OCI-LY3 (cell line): ENCODE measurements around the gene ABCC9.
"Not testable (repeated sequence)": the region's sequence is repeated elsewhere in the genome, so short reads cannot be mapped to it uniquely, and the experiment has no call there.

Experiments
- H2AFZ ChIP-seq: fragments of 200-600, 300-600 bp; shearing (Covaris generic); 2 replicates; pipeline ENCODE4 v1.6.0; 2014; ENCODE audit warnings: antibody characterized with exemption, low read depth, low read length
- H3K27ac ChIP-seq: fragments of 200-600, 300-600 bp; sonication (generic); 2 replicates; pipeline ENCODE4 v1.5.1; 2014; ENCODE audit warnings: mild to moderate bottlenecking, low read length, moderate library complexity, mixed read lengths
- H3K27me3 ChIP-seq: fragments of 200-600, 300-600 bp; sonication (generic); 2 replicates; pipeline ENCODE4 v1.6.1; 2014; ENCODE audit warnings: low read depth, low read length, mixed read lengths
- H3K36me3 ChIP-seq: fragments of 200-600, 300-600 bp; sonication (generic); replicated peaks from 2 replicates; pipeline ENCODE3; 2014; ENCODE audit warnings: low read depth, low read length, mixed read lengths
- H3K4me1 ChIP-seq: fragments of 300-600, 200-600 bp; sonication (generic); 2 replicates; pipeline ENCODE4 v1.6.1; 2014; ENCODE audit warnings: low read length, mixed read lengths
- H3K4me2 ChIP-seq: fragments of 200-600, 300-600 bp; sonication (generic); 2 replicates; pipeline ENCODE4 v1.6.1; 2014; ENCODE audit warnings: low read length, mixed read lengths
- H3K4me3 ChIP-seq: fragments of 300-600, 200-600 bp; sonication (generic); 2 replicates; pipeline ENCODE4 v1.5.1; 2014; ENCODE audit warnings: antibody characterized with exemption, mild to moderate bottlenecking, low read length, moderate library complexity
- H3K79me2 ChIP-seq: fragments of 300-600, 200-600 bp; shearing (Covaris generic); 2 replicates; pipeline ENCODE4 v1.6.1; 2014; ENCODE audit warnings: mild to moderate bottlenecking, low read length, mixed read lengths
- H3K9ac ChIP-seq: fragments of 300-600, 200-600 bp; shearing (Covaris generic); 2 replicates; pipeline ENCODE4 v1.6.0; 2014; ENCODE audit warnings: mild to moderate bottlenecking, low read length, moderate library complexity
- H3K9me3 ChIP-seq: fragments of 200-600, 300-600 bp; shearing (Covaris generic); 2 replicates; pipeline ENCODE4 v1.6.1; 2014; ENCODE audit warnings: low read length, mixed read lengths; ENCODE audit not compliant: insufficient read depth
- H4K20me1 ChIP-seq: fragments of 200-600, 300-600 bp; sonication (generic); 2 replicates; pipeline ENCODE4 v1.6.1; 2016; ENCODE audit warnings: low read length, mixed read lengths; ENCODE audit not compliant: insufficient read depth
- EZH2phosphoT487 ChIP-seq: fragments of 200-600 bp; shearing (Covaris generic); IDR thresholded peaks from 2 replicates; pipeline ENCODE4 v1.6.1; 2018; ENCODE audit warnings: antibody characterized with exemption, mixed run types, low read depth
- TF ChIP-seq, protein P1 (sequence below): fragments of 200-600, 300-600 bp; sonication (generic); IDR thresholded peaks from 2 replicates; pipeline ENCODE4 v1.5.1; 2014; ENCODE audit warnings: antibody characterized with exemption, low read length, low read depth

Gene ABCC9

DNA sequence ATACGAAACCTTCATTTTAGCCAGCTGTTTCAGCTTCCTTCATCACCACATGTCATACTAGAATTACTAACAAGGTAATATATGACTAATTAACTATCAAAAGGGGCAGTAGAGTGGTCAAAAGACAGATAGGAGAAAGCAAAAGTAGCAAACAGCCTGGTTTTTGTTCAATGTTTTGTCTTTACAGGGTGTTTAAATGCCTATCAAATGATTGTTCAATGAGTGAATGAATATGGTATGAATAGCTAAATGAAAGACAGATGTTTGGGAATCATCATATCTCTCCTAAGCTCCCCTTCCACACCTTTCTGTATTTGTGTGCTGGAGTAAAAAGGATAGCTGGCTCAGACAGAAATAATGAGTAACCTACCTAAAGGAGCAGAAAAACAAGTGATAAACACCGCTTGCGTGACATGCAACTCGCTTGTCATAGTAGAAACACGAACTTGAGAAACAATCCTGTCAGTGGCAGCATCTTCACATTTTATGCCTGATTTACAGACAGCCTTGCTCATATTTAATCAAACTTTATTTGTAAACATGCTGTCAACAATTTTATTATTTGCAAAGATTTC, 34.2 kb downstream of the ABCC9 start:
- Histone ChIP-seq H2AFZ (no peak overlapping the region), H3K4me3 (no peak overlapping the region), H4K20me1 (no peaks in the 10 kb centered on the region), H3K27me3 (no peaks in the 10 kb centered on the region), H3K4me1 (peaks cover 11% of the 10 kb centered on the region), H3K9me3 (no peaks in the 10 kb centered on the region), H3K9ac (no peak overlapping the region), H3K79me2 (no peaks in the 10 kb centered on the region), H3K27ac (no peak overlapping the region), H3K4me2 (peak overlapping the region; percentile 4), H3K36me3 (no peaks in the 10 kb centered on the region)
- TF ChIP-seq, protein P1, sequence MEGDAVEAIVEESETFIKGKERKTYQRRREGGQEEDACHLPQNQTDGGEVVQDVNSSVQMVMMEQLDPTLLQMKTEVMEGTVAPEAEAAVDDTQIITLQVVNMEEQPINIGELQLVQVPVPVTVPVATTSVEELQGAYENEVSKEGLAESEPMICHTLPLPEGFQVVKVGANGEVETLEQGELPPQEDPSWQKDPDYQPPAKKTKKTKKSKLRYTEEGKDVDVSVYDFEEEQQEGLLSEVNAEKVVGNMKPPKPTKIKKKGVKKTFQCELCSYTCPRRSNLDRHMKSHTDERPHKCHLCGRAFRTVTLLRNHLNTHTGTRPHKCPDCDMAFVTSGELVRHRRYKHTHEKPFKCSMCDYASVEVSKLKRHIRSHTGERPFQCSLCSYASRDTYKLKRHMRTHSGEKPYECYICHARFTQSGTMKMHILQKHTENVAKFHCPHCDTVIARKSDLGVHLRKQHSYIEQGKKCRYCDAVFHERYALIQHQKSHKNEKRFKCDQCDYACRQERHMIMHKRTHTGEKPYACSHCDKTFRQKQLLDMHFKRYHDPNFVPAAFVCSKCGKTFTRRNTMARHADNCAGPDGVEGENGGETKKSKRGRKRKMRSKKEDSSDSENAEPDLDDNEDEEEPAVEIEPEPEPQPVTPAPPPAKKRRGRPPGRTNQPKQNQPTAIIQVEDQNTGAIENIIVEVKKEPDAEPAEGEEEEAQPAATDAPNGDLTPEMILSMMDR: no peak
- no peak for TF ChIP-seq EZH2phosphoT487

DNA sequence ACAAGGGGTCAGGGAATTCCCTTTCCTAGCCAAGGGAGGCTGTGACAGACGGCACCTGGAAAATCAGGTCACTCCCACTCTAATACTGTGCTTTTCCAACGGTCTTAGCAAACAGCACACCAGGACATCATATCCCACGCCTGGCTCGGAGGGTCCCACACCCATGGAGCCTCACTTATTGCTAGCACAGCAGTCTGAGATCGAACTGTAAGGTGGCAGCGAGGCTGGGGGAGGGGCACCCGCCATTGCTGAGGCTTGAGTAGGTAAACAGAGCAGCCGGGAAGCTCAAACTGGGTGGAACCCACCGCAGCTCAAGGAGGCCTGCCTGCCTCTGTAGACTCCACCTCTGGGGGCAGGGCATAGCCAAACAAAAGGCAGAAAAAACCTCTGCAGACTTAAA, 41.7 kb downstream of the ABCC9 start:
- not testable (repeated sequence) for H3K79me2 ChIP-seq, H3K9ac ChIP-seq, H4K20me1 ChIP-seq, H3K27me3 ChIP-seq, H3K4me1 ChIP-seq, H3K27ac ChIP-seq, H2AFZ ChIP-seq, H3K4me2 ChIP-seq, H3K9me3 ChIP-seq, H3K4me3 ChIP-seq, H3K36me3 ChIP-seq

DNA sequence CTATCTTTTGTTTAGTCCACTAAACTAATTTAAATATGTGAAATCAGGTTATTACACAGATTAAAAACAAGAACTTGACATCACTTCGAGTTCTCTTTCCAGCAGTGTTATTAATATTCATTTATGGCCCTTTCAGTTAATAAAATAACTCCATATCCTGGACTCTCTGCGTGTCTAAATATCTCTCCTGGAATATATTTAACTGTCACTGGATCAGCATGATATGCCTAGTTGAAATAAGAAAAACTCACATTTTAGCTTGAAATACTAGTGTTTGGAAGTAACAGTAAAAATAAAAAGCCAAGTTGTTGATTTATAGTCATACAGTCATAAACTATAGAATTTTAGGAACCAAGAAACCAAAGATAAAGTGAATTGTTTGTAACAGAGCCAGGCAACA, 45.6 kb downstream of the ABCC9 start:
- no peak overlapping the region for H2AFZ ChIP-seq
- no peaks in the 10 kb centered on the region for H3K36me3 ChIP-seq
- H3K9me3 ChIP-seq: no peaks in the 10 kb centered on the region
- TF ChIP-seq, protein P1: no peak
- TF ChIP-seq EZH2phosphoT487: no peak
- no peaks in the 10 kb centered on the region for H3K79me2 ChIP-seq
- no peak overlapping the region for H3K27ac ChIP-seq
- H3K27me3 ChIP-seq: no peaks in the 10 kb centered on the region
- H3K4me3 ChIP-seq: no peak overlapping the region
- H3K9ac ChIP-seq: no peak overlapping the region
- no peaks in the 10 kb centered on the region for H3K4me1 ChIP-seq
- H3K4me2 ChIP-seq: no peak overlapping the region
- H4K20me1 ChIP-seq: no peaks in the 10 kb centered on the region

DNA sequence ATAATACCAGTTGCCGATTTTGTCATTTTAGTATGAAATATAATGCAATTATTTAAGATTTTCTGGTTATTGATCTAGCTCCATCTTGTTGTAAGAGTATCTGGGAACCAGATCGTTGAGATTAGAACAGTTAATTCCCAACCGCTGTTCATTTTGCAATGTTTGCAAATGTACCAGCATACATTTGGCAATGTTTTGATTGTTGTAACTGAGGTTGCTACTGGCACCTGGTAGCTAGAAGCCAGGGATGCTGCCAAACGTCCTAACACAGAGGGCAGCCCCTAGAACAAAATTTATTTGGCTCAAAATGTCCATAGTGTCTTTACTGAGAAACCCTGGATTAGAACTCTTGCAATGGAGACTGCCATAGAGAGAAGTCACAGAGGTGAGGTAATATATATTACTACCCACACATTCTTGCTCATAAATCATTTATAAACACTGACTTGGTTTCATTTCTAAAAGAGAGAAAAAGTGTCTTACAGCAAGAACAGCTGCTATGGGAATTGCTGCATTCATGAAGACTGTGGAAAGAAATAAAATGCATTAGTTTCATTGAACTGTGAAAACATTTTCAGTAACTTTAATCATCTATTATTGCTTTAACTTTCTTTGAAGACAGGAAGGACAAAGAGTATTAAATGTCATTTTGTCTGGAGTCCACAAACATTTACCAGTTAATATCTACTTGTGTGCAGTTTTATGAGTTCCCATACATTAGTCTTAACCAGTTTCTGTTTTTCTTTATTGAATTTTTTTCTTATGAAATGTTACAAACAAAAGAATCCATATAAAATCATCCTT, 46.2 kb downstream of the ABCC9 start:
- Histone ChIP-seq H4K20me1 (no peaks in the 10 kb centered on the region), H3K9ac (no peak overlapping the region), H2AFZ (no peak overlapping the region), H3K4me1 (no peaks in the 10 kb centered on the region), H3K27me3 (no peaks in the 10 kb centered on the region), H3K4me2 (no peak overlapping the region), H3K79me2 (no peaks in the 10 kb centered on the region), H3K4me3 (no peak overlapping the region), H3K36me3 (no peaks in the 10 kb centered on the region), H3K9me3 (no peaks in the 10 kb centered on the region), H3K27ac (no peak overlapping the region)
- TF ChIP-seq EZH2phosphoT487: no peak
- TF ChIP-seq, protein P1: no peak
